Fibroblast of lung (primary cell): Measurements from ENCODE around the gene AMER2.

Experiments
- EZH2 ChIP-seq: IDR thresholded peaks from 2 replicates; pipeline ENCODE4 v1.5.1; 2012; ENCODE audit warnings: low read length, control low read depth, mild to moderate bottlenecking; ENCODE audit errors: missing control alignments
- TF ChIP-seq, protein P1 (sequence below), 2 donors: IDR thresholded peaks in 1 of 2; conservative IDR thresholded peaks in 1 of 2; 1 replicate in 1 of 2; 2 replicates in 1 of 2; pipeline ENCODE4 v1.5.1; 2011 to 2012; ENCODE audit warnings: low read length in 2 of 2, control low read depth in 1 of 2, inconsistent platforms in 1 of 2, low read depth in 1 of 2, mild to moderate bottlenecking in 1 of 2

DNA sequence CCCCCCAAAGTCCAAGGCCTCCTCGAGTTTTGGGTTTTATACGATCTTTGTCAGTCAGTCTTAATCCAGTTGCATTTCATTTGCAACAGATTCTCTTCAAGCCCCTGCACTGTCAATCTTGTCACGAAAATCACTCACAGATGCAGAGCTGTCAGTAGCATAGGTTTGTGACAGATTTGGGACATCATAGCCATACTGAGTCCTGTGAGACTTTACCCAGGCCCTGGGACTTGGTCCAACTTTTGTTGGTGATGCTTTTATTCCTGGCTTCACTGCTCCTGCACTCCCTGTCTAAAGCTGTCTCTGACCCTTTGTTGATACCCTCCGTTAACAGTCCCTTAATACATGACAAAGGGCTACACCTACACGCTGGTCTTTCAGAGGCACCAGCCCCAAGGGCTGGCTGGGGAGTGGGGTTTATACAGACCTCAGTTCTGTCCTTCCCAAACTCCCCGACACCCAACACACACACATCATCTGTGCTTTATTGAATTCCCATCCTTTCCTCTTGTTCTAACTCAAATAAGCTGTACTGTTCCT, 40.1 kb downstream of the AMER2 start:
- TF ChIP-seq, protein P1, sequence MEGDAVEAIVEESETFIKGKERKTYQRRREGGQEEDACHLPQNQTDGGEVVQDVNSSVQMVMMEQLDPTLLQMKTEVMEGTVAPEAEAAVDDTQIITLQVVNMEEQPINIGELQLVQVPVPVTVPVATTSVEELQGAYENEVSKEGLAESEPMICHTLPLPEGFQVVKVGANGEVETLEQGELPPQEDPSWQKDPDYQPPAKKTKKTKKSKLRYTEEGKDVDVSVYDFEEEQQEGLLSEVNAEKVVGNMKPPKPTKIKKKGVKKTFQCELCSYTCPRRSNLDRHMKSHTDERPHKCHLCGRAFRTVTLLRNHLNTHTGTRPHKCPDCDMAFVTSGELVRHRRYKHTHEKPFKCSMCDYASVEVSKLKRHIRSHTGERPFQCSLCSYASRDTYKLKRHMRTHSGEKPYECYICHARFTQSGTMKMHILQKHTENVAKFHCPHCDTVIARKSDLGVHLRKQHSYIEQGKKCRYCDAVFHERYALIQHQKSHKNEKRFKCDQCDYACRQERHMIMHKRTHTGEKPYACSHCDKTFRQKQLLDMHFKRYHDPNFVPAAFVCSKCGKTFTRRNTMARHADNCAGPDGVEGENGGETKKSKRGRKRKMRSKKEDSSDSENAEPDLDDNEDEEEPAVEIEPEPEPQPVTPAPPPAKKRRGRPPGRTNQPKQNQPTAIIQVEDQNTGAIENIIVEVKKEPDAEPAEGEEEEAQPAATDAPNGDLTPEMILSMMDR (conservative IDR thresholded peaks at IDR 0.05 in 1 of 2, IDR thresholded peaks at IDR 0.05 in 1 of 2; ENCODE audit: low read depth in 1 of 2, low read length in 2 of 2): no peak
- TF ChIP-seq EZH2: no peak
